GM12801 (cell line): ENCODE data around the gene MCRIP2.

Source experiments
- CTCF ChIP-seq: IDR thresholded peaks from one replicate; pipeline ENCODE4 v1.5.1; 2011; ENCODE audit warnings: control low read depth; ENCODE audit not compliant: insufficient read length; ENCODE audit errors: extremely low read depth

MCRIP2 gene

GRCh38 chr16:626787-627453 is 14.7 kb upstream of the MCRIP2 start:
- TF ChIP-seq CTCF, result no peak

- no peak for TF ChIP-seq CTCF
Observed at GRCh38 chr16:627454-628239, 14.0 kb upstream of the MCRIP2 start.

- TF ChIP-seq CTCF, result no peak
Observed at GRCh38 chr16:628321-629061, 13.1 kb upstream of the MCRIP2 start.

GRCh38 chr16:629185-629832 is 12.3 kb upstream of the MCRIP2 start:
- TF ChIP-seq CTCF, result no peak

- TF ChIP-seq CTCF, result no peak
Observed at GRCh38 chr16:629833-630248, 11.8 kb upstream of the MCRIP2 start.

- TF ChIP-seq CTCF, result no peak
Observed at GRCh38 chr16:630249-630814, 11.3 kb upstream of the MCRIP2 start.

GRCh38 chr16:630815-631405 is 10.7 kb upstream of the MCRIP2 start, which contains the start of gene WFIKKN1:
Gene WFIKKN1, plus strand, starts transcription at chr16:630985. Its CDS starts 269 bp downstream, at chr16:631254.
- TF ChIP-seq CTCF, result no peak
